ENCODE results near the gene ERVK3-1. TPM values are rescaled to one million over a fixed set of nuclear protein-coding genes. Genes with fewer than 3 reads are reported as not detected.
A peak's percentile ranks its signal among the peaks of the same experiment; 100 is the strongest.

The ERVK3-1 gene
- polyA plus RNA-seq, 1 of the 3 experiments (the other 2 are of a cell fraction) = 69.4 TPM

DNA sequence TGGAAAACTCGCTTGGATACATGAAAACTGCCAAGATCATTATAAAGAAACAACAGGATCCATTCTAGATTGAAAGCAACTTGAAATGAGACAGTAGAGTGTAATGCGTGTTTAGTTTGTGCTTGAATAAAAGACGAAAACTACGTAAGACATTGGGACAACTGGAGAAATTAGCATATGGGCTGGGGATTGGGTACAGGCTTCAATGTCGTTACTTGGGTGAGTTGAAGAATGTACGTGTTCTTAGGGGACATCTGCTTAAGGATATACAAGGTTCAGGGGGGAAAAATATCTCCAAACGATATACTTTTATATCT lies 471 bp upstream of the ERVK3-1 start:
- Histone ChIP-seq H3K27me3 (ENCODE audit: insufficient read depth) (no peaks in the 10 kb centered on the region), H3K27ac (ENCODE audit: low read depth in 2 of 2, low read length in 1 of 2) (peak overlapping the region; percentile 73 to 86), H4K20me1 (ENCODE audit: insufficient read depth) (no peaks in the 10 kb centered on the region), H3K36me3 (replicated peaks in 1 of 2; ENCODE audit: control insufficient read depth in 1 of 2, insufficient read depth in 2 of 2, low read length in 1 of 2) (peaks cover 52 to 60% of the 10 kb centered on the region in 2 experiments), H3K79me2 (ENCODE audit: insufficient read depth) (peaks cover 37% of the 10 kb centered on the region), H3K9me2 (no peaks in the 10 kb centered on the region), H3K4me1 (ENCODE audit: control insufficient read depth in 1 of 2, insufficient read depth in 2 of 2, low read depth in 1 of 2, low read length in 1 of 2) (peaks cover 0 to 16% of the 10 kb centered on the region in 2 experiments; a peak in 2 of 4 replicates), H3F3A (replicated peaks; ENCODE audit: insufficient read depth) (peaks cover 21% of the 10 kb centered on the region), H3K9me3 (no peaks in the 10 kb centered on the region), H2AFZ (ENCODE audit: low read depth) (peak overlapping the region; percentile 85; the same call in 1 of the 2 replicates), H3K9ac (peak overlapping the region; percentile 1; the same call in 1 of the 2 replicates), H3K4me2 (peak overlapping the region; percentile 54), H3K4me3 (ENCODE audit: low read depth in 2 of 2, low read length in 1 of 2) (peak overlapping the region; percentile 79 to 97; a peak in 3 of 4 replicates)
- ChIA-PET POLR2A (interaction anchor here (0.6 to 2.2 kb wide), 2 partner anchors 13 to 22 kb away, joined by 6 to 12 read pairs; partner anchors contain the start of gene ZSCAN22), CTCF (interaction anchor here (2.0 kb wide), 1 partner anchor 215 kb away, joined by 4 read pairs; the partner anchor contains the start of gene ZBTB45)
- TF ChIP-seq RFX5 (IDR thresholded peaks at IDR 0.05; ENCODE audit: low read length) (no peak), SIN3A (IDR thresholded peaks at IDR 0.05; ENCODE audit: borderline replicate concordance, low read depth, low read length) (no peak), USF2 (IDR thresholded peaks at IDR 0.05; ENCODE audit: borderline replicate concordance, low read depth, low read length) (no peak), CHD2 (IDR thresholded peaks at IDR 0.05; ENCODE audit: low read length, partially characterized antibody) (no peak), GATA2 (CRISPR knock-in tag; IDR thresholded peaks at IDR 0.05) (no peak), JUND (IDR thresholded peaks at IDR 0.05) (no peak), NFIC (IDR thresholded peaks at IDR 0.05; ENCODE audit: borderline replicate concordance) (no peak), FOXM1 (IDR thresholded peaks at IDR 0.05; ENCODE audit: low read depth) (no peak), MXI1 (IDR thresholded peaks at IDR 0.05; ENCODE audit: low read depth, low read length) (no peak)
- TF ChIP-seq, protein P1, sequence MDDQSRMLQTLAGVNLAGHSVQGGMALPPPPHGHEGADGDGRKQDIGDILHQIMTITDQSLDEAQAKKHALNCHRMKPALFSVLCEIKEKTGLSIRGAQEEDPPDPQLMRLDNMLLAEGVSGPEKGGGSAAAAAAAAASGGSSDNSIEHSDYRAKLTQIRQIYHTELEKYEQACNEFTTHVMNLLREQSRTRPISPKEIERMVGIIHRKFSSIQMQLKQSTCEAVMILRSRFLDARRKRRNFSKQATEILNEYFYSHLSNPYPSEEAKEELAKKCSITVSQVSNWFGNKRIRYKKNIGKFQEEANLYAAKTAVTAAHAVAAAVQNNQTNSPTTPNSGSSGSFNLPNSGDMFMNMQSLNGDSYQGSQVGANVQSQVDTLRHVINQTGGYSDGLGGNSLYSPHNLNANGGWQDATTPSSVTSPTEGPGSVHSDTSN (IDR thresholded peaks at IDR 0.05) = no peak
- TF ChIP-seq, protein P2, sequence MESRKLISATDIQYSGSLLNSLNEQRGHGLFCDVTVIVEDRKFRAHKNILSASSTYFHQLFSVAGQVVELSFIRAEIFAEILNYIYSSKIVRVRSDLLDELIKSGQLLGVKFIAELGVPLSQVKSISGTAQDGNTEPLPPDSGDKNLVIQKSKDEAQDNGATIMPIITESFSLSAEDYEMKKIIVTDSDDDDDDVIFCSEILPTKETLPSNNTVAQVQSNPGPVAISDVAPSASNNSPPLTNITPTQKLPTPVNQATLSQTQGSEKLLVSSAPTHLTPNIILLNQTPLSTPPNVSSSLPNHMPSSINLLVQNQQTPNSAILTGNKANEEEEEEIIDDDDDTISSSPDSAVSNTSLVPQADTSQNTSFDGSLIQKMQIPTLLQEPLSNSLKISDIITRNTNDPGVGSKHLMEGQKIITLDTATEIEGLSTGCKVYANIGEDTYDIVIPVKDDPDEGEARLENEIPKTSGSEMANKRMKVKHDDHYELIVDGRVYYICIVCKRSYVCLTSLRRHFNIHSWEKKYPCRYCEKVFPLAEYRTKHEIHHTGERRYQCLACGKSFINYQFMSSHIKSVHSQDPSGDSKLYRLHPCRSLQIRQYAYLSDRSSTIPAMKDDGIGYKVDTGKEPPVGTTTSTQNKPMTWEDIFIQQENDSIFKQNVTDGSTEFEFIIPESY (IDR thresholded peaks at IDR 0.05; ENCODE audit: borderline replicate concordance, low read depth) = no peak
- TF ChIP-seq, protein P3, sequence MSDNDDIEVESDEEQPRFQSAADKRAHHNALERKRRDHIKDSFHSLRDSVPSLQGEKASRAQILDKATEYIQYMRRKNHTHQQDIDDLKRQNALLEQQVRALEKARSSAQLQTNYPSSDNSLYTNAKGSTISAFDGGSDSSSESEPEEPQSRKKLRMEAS (IDR thresholded peaks at IDR 0.05; ENCODE audit: low read depth) = no peak
- DNase-seq = no peak
- WGBS (ENCODE audit: low lambda C conversion rate) = 48% methylated on average over 7 of the region's 7 CpGs

GRCh38 chr19:58305932-58306323 lies 751 bp downstream of the ERVK3-1 start:
- 13% methylated on average over 12 of the region's 12 CpGs for WGBS (ENCODE audit: low lambda C conversion rate)
- peaks cover 37% of the 10 kb centered on the region for H3K79me2 ChIP-seq (ENCODE audit: insufficient read depth)
- POLR2A ChIA-PET = interaction anchor here (1.0 to 2.2 kb wide), 2 partner anchors 16 to 21 kb away, joined by 3 to 12 read pairs; partner anchors contain the start of gene ZSCAN22

More at GRCh38 chr19:58305932-58306323, 751 bp downstream of the ERVK3-1 start:
- no peak for TF ChIP-seq CHD2 (IDR thresholded peaks at IDR 0.05; ENCODE audit: low read length, partially characterized antibody)
- no peaks in the 10 kb centered on the region for H3K9me3 ChIP-seq
- CTCF ChIA-PET = no interaction called here
- H3K27me3 ChIP-seq (ENCODE audit: insufficient read depth) = no peaks in the 10 kb centered on the region
- H3K9ac ChIP-seq = peak overlapping the region; percentile 80
- H3K4me3 ChIP-seq (ENCODE audit: low read depth in 2 of 2, low read length in 1 of 2) = peak overlapping the region; percentile 79 to 97
- no peaks in the 10 kb centered on the region for H3K9me2 ChIP-seq
- H3K4me2 ChIP-seq = peak overlapping the region; percentile 90
- no peaks in the 10 kb centered on the region for H4K20me1 ChIP-seq (ENCODE audit: insufficient read depth)
- H2AFZ ChIP-seq (ENCODE audit: low read depth) = no peak overlapping the region
- H3F3A ChIP-seq (replicated peaks; ENCODE audit: insufficient read depth) = peaks cover 21% of the 10 kb centered on the region
- H3K36me3 ChIP-seq (replicated peaks in 1 of 2; ENCODE audit: control insufficient read depth in 1 of 2, insufficient read depth in 2 of 2, low read length in 1 of 2) = peaks cover 50 to 51% of the 10 kb centered on the region in 2 experiments
- peak overlapping the region; percentile 72 to 73 for H3K27ac ChIP-seq (ENCODE audit: low read depth in 2 of 2, low read length in 1 of 2)
- peaks cover 0 to 16% of the 10 kb centered on the region in 2 experiments; a peak in 2 of 4 replicates for H3K4me1 ChIP-seq (ENCODE audit: control insufficient read depth in 1 of 2, insufficient read depth in 2 of 2, low read depth in 1 of 2, low read length in 1 of 2)
- DNase-seq = peak; percentile 38
